Activated T-helper 1 cell treated with Interleukin-2 at 50 U/mL for 16 hours (primary cell): ENCODE results near the gene SERPINA4.

Source experiments
- DNase-seq: peaks from one replicate; pipeline ENCODE4 v3.0.0-alpha.2; 2020; ENCODE audit warnings: low read depth

Gene SERPINA4

DNA sequence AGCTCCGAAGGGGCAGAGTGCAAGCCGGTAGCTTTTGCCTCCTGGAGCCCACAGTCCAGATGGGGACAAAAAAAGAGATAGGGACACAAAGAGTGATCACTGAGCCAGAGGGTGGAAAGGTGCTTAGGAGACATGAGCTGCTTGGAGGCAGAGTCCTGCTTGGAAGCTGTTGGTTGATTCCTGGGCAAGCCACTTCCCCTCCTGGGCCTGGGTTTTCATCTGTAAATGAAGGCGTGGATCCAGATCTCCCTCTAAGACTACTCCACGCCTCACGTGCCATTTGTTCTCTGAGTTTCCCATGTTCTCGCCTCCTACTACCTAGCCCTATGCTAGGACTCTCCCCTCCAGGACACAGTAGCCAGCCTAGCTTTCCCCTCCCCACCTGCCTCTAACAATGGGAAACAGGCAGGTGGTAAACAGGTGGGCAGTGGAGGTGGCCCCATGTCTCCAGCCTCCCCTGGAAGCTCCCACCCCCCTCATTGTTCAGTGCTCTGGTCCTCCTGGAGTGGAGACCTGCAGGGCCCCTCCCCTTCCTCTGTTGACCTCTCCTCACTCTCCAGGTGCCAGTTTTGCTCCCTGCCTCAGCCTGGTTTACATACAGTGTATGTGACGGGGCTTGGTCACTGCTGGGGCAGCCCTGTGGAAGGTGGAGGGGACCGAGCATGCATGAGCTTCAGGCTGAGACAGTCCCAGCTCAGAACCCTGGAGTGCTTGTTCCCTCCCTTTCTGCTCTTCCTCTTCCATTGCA lies 54.8 kb downstream of the SERPINA4 start:
- DNase-seq = no peak

DNA sequence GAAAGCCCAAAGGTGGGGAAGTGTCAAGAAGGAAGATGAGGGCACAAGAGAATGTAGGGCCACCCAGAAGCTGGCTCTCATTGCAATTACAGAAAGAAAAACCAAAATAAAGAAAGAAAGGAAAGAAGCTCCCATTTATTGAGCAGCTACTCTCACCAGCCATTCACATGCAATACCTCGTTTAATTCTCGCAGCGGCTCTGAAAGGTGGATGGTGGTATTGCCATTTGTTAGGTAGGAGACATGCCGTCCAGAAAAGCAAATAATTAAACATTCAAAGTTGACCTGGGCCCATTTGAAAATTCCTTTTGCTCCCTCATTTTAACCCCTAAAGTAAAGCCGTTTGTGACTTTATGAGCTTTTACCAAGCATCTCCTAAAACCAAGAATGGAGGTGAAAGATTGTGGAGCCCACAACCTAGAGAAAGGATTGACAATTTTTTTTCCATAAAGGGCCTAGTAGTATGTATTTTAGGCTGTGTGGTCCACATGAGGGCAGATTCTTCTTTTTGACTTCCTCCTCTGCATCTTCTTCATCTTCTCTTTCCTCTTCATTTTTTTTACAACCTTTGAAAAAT lies 56.2 kb downstream of the SERPINA4 start:
- no peak for DNase-seq

DNA sequence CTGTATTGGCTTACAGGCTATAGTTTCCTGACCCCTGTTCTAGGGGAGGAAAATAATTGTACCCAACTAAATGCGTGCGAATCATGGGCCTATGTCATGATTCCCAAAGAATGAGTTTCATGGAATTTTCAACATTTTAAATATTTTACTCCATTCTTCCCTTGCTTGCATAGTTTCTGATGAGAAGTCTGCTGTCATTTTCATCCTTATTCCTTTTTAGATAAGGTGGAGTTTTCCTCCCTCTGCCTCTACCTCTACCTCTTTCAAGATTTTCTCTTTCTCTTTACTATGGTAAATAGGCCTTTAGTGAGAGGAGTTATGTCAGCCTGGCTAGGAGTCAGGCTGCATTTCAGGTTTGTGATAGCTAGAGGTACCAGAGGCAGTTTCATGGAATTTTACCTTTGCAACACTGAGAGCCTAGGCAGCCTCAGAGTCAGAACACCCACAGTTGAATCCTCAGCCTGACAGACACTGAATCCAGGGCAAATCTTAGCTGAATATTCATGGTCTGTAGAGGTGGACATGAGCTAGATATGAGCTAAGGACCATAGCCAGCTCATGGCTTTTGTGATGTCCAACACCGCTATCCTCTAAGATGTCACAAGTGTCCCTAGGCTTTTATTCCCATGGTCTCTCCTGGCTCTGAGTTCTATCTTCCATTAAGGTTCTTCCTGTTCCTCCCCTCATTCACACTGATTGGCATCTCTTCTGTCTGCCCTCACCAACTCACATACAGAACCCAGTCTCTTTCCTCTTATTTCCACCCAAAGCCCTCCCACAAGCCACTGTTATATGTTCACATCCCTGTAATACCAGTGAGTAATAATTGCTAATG lies 57.0 kb downstream of the SERPINA4 start:
- no peak for DNase-seq

DNA sequence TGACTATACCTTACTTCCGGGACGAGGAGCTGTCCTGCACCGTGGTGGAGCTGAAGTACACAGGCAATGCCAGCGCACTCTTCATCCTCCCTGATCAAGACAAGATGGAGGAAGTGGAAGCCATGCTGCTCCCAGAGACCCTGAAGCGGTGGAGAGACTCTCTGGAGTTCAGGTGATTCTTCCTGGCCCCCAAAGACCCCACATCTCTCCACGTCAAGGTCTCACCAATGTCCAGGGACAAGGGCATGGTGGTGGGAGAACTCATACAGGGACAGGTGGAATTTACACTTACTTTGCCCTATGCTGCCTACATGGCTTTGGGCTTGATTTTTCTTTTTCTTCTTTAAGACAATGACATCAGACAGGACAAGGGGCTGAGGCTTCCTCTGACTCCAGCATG lies 58.1 kb downstream of the SERPINA4 start:
- DNase-seq = no peak
